NB4 (cell line): ENCODE data around the gene ZBTB7C.

Source experiments
- CTCF ChIP-seq: IDR thresholded peaks from one replicate; pipeline ENCODE4 v1.5.1; 2012; ENCODE audit warnings: low read depth, low read length
- POLR2A ChIP-seq: IDR thresholded peaks from 2 replicates; pipeline ENCODE4 v1.6.1; 2011; ENCODE audit warnings: mild to moderate bottlenecking; ENCODE audit not compliant: insufficient read length; ENCODE audit errors: extremely low read depth

GRCh38 chr18:48244530-48244929 is 164.7 kb downstream of the ZBTB7C start:
- no peak for TF ChIP-seq CTCF
- TF ChIP-seq POLR2A = no peak
